Liver (tissue), 9 donors: Measurements from ENCODE around the gene NXPH1. TPM values are rescaled to one million over a fixed set of nuclear protein-coding genes. Genes with fewer than 3 reads are reported as not detected.

ENCODE experiments used
- DNase-seq: peaks from one replicate; pipeline ENCODE4 v3.0.0-alpha.2; 2017; ENCODE audit warnings: low spot score
- H3K27ac ChIP-seq, 2 donors: one replicate each; pipeline ENCODE4 v1.7.0; 2013; ENCODE audit warnings: inconsistent platforms in 2 of 2, low read length in 2 of 2, control low read depth in 1 of 2, low read depth in 1 of 2, mild to moderate bottlenecking in 1 of 2
- H3K27me3 ChIP-seq, 4 donors: one replicate each; pipeline versions ENCODE4 v1.6.1 to v1.7.0; 2013; ENCODE audit warnings: low read length in 3 of 4, inconsistent platforms in 1 of 4, mild to moderate bottlenecking in 1 of 4, moderate library complexity in 1 of 4; ENCODE audit not compliant: control insufficient read depth in 4 of 4, insufficient read depth in 4 of 4
- H3K36me3 ChIP-seq, 4 donors: one replicate each; pipeline versions ENCODE4 v1.6.1 to v1.7.0; 2013; ENCODE audit warnings: low read length in 3 of 4, mild to moderate bottlenecking in 3 of 4, low read depth in 1 of 4, moderate library complexity in 1 of 4; ENCODE audit not compliant: control insufficient read depth in 4 of 4, insufficient read depth in 3 of 4
- H3K4me1 ChIP-seq, 4 donors: one replicate each; pipeline versions ENCODE4 v1.6.1 to v1.7.0; 2013; ENCODE audit warnings: low read length in 3 of 4, mild to moderate bottlenecking in 3 of 4, moderate library complexity in 1 of 4; ENCODE audit not compliant: control insufficient read depth in 4 of 4, insufficient read depth in 4 of 4
- H3K4me3 ChIP-seq, 3 donors: one replicate each; pipeline versions ENCODE4 v1.6.1 to v1.7.0; 2013; ENCODE audit warnings: low read length in 3 of 3, control low read depth in 1 of 3, low read depth in 1 of 3, mild to moderate bottlenecking in 1 of 3
- H3K9ac ChIP-seq, 2 donors: one replicate each; pipeline ENCODE4 v1.7.0; 2013; ENCODE audit warnings: low read length in 2 of 2, mild to moderate bottlenecking in 2 of 2, moderate library complexity in 2 of 2, control low read depth in 1 of 2, low read depth in 1 of 2
- H3K9me3 ChIP-seq, 4 donors: one replicate each; pipeline versions ENCODE4 v1.6.1 to v1.7.0; 2013; ENCODE audit warnings: low read length in 3 of 4; ENCODE audit not compliant: control insufficient read depth in 4 of 4
- ATF3 ChIP-seq: IDR thresholded peaks from 2 replicates; pipeline ENCODE4 v1.6.1; 2016; ENCODE audit warnings: antibody characterized with exemption
- CTCF ChIP-seq: fragments of 150-350 bp; IDR thresholded peaks from 2 replicates; pipeline ENCODE4 v1.5.1; 2017; ENCODE audit warnings: improper control_type of control experiment, low read depth, low read length; ENCODE audit not compliant: missing input control
- EGR1 ChIP-seq, 2 donors: IDR thresholded peaks; 2 replicates each; pipeline ENCODE4 v1.6.1; 2016 to 2018; ENCODE audit warnings: antibody characterized with exemption in 2 of 2, low read depth in 2 of 2
- FOXA1 ChIP-seq: IDR thresholded peaks from 2 replicates; pipeline ENCODE4 v1.6.1; 2016; ENCODE audit warnings: antibody characterized with exemption
- FOXA2 ChIP-seq: IDR thresholded peaks from 2 replicates; pipeline ENCODE4 v1.6.1; 2016; ENCODE audit warnings: antibody characterized with exemption
- HNF4A ChIP-seq, 2 donors: conservative IDR thresholded peaks; 2 replicates each; pipeline ENCODE4 v1.6.1; 2016; ENCODE audit warnings: antibody characterized with exemption in 2 of 2, mild to moderate bottlenecking in 2 of 2
- HNF4G ChIP-seq: IDR thresholded peaks from 2 replicates; pipeline ENCODE4 v1.6.1; 2016; ENCODE audit warnings: antibody characterized with exemption
- JUND ChIP-seq, 2 donors: IDR thresholded peaks; 2 replicates each; pipeline ENCODE4 v1.6.1; 2016; ENCODE audit warnings: antibody characterized with exemption in 2 of 2
- NR2F2 ChIP-seq: IDR thresholded peaks from 2 replicates; pipeline ENCODE4 v1.6.1; 2016; ENCODE audit warnings: antibody characterized with exemption
- RAD21 ChIP-seq, 2 donors: IDR thresholded peaks; 2 replicates each; pipeline ENCODE4 v1.6.1; 2016; ENCODE audit warnings: antibody characterized with exemption in 2 of 2, mild to moderate bottlenecking in 2 of 2
- REST ChIP-seq: IDR thresholded peaks from 2 replicates; pipeline ENCODE4 v1.6.1; 2016; ENCODE audit warnings: antibody characterized with exemption, mild to moderate bottlenecking
- RXRA ChIP-seq, 2 donors: IDR thresholded peaks; 2 replicates each; pipeline ENCODE4 v1.6.1; 2017 to 2018; ENCODE audit warnings: antibody characterized with exemption in 2 of 2, mild to moderate bottlenecking in 1 of 2
- TAF1 ChIP-seq: conservative IDR thresholded peaks from 2 replicates; pipeline ENCODE4 v1.6.1; 2016; ENCODE audit warnings: antibody characterized with exemption, mild to moderate bottlenecking
- YY1 ChIP-seq: IDR thresholded peaks from 2 replicates; pipeline ENCODE4 v1.6.1; 2016; ENCODE audit warnings: antibody characterized with exemption, mild to moderate bottlenecking
- ZBTB33 ChIP-seq: IDR thresholded peaks from 2 replicates; pipeline ENCODE4 v1.6.1; 2016; ENCODE audit warnings: antibody characterized with exemption
- WGBS: extraction: QIAGEN DNeasy Blood & Tissue Kit; methylation state at CpG from one replicate; pipeline ENCODE4 v1.1.7; 2013; 5-methylcytosine and 5-hydroxymethylcytosine counted together
- polyA plus RNA-seq, 2 donors: library from polyadenylated mRNA; stranded (reverse) in 1 of 2; unstranded in 1 of 2; fragments of 200-250 nt in 1 of 2; fragments of >200 nt in 1 of 2; fragmentation: Nextera tagmentation in 1 of 2; extraction: Ambion mirVana in 1 of 2; gene quantifications; one replicate each; pipeline versions ENCODE4 v1.2.1 to v1.2.3, GENCODE V29; 2013 to 2015
- total RNA-seq, 2 donors: library from RNA; depleted of rRNA; stranded (reverse); fragments of >200 nt; gene quantifications; one replicate each; pipeline ENCODE4 v1.2.3, GENCODE V29; 2014
- donor health status: healthy.
- donor health status: healthy.
- donor health status: healthy.
- donor health status: healthy.
- donor health status: healthy.

Gene NXPH1
- total and polyA plus RNA-seq, 4 donors, result not detected

GRCh38 chr7:8441106-8441965, 7.9 kb downstream of the NXPH1 start:
- WGBS, result 7% methylated on average over 42 of the region's 42 CpGs
- Histone ChIP-seq H3K4me1 (peaks cover 6 to 22% (median 14%) of the 10 kb centered on the region in 4 donors), H3K9ac (no peak overlapping the region), H3K4me3 (no peak overlapping the region), H3K27me3 (peaks cover 13 to 31% (median 15%) of the 10 kb centered on the region in 4 donors), H3K9me3 (peaks cover 0 to 6% (median 3%) of the 10 kb centered on the region in 4 donors), H3K36me3 (no peaks in the 10 kb centered on the region), H3K27ac (no peak overlapping the region)
- TF ChIP-seq HNF4G (no peak), FOXA1 (no peak), HNF4A (conservative IDR thresholded peaks at IDR 0.05) (no peak), YY1 (no peak), RXRA (IDR thresholded peaks at IDR 0.05) (no peak), TAF1 (no peak), ZBTB33 (no peak), NR2F2 (no peak), REST (no peak), EGR1 (IDR thresholded peaks at IDR 0.05; ENCODE audit: low read depth in 2 of 2) (no peak), RAD21 (IDR thresholded peaks at IDR 0.05) (no peak), FOXA2 (no peak), CTCF (no peak), JUND (IDR thresholded peaks at IDR 0.05) (no peak), ATF3 (no peak)
- DNase-seq, result no peak
